Calu3 (cell line): Measurements from ENCODE around the gene WNK2. TPM values are rescaled to one million over a fixed set of nuclear protein-coding genes. Genes with fewer than 3 reads are reported as not detected.

Source experiments
- BruUV-seq: library from RNA; stranded (reverse); fragments of 400-500 nt; replicated peaks from 2 replicates; lab custom pipeline; 2021; lab: Mats Ljungman, UMichigan
- CTCF ChIA-PET: fragments of 300-600 bp; sonication (Branson Sonifier 250); formaldehyde crosslinking; loops from one replicate; lab custom pipeline; 2022; ENCODE audit warnings: antibody characterized with exemption; lab: Charles Lee
- DNase-seq: peaks from one replicate; pipeline ENCODE4 v3.0.0; 2022
- H3K27ac Mint-ChIP-seq: one replicate; pipeline ENCODE4 v1.8.0; 2022; ENCODE audit warnings: mixed read lengths; ENCODE audit not compliant: unreplicated experiment
- H3K27me3 Mint-ChIP-seq: one replicate; pipeline ENCODE4 v1.8.0; 2022; ENCODE audit warnings: mixed read lengths; ENCODE audit not compliant: unreplicated experiment
- H3K36me3 Mint-ChIP-seq: one replicate; pipeline ENCODE4 v1.8.0; 2022; ENCODE audit warnings: mild to moderate bottlenecking, moderate library complexity, mixed read lengths; ENCODE audit not compliant: insufficient read depth, unreplicated experiment
- H3K4me1 Mint-ChIP-seq: one replicate; pipeline ENCODE4 v1.8.0; 2022; ENCODE audit warnings: mild to moderate bottlenecking, low read depth, mixed read lengths; ENCODE audit not compliant: unreplicated experiment
- H3K4me3 Mint-ChIP-seq: one replicate; pipeline ENCODE4 v1.8.0; 2022; ENCODE audit warnings: mild to moderate bottlenecking, low read depth, moderate library complexity, mixed read lengths; ENCODE audit not compliant: unreplicated experiment
- H3K9me3 Mint-ChIP-seq: one replicate; pipeline ENCODE4 v1.8.0; 2022; ENCODE audit warnings: low read depth, mixed read lengths; ENCODE audit not compliant: unreplicated experiment
- CTCF ChIP-seq: fragments of 200-600 bp; IDR thresholded peaks from one replicate; pipeline ENCODE4 v1.8.0; 2022; ENCODE audit warnings: antibody characterized with exemption; ENCODE audit not compliant: unreplicated experiment
- intact Hi-C: fragments of 100-400 bp; cut with micrococcal nuclease; formaldehyde crosslinking; loops from one replicate; pipeline ENCODE4 v1.10.0; 2022; ENCODE audit not compliant: unreplicated experiment
- total RNA-seq: library from RNA; stranded (reverse); gene quantifications from 2 replicates; pipeline ENCODE4 v1.2.3, GENCODE V29; 2022

WNK2 gene
- total RNA-seq, 1 experiment from 2014 or later: 85.7 TPM

GRCh38 chr9:93177676-93178075 is 6.3 kb upstream of the WNK2 start:
- intact Hi-C loops: no loop called here
- Mint-ChIP-seq H3K27me3 (no peaks in the 10 kb centered on the region), H3K4me3 (no peak overlapping the region), H3K27ac (no peak overlapping the region), H3K9me3 (no peaks in the 10 kb centered on the region), H3K4me1 (no peaks in the 10 kb centered on the region), H3K36me3 (no peaks in the 10 kb centered on the region)
- no peak for DNase-seq
- no TSS peak for BruUV-seq
- CTCF ChIA-PET: no interaction called here
- no peak for TF ChIP-seq CTCF

- H3K27ac Mint-ChIP-seq: no peak overlapping the region
- no peaks in the 10 kb centered on the region for H3K9me3 Mint-ChIP-seq
- no peaks in the 10 kb centered on the region for H3K4me1 Mint-ChIP-seq
- H3K4me3 Mint-ChIP-seq: no peak overlapping the region
- CTCF ChIA-PET: no interaction called here
- H3K36me3 Mint-ChIP-seq: peaks cover under 1% of the 10 kb centered on the region
- no TSS peak for BruUV-seq
- no peaks in the 10 kb centered on the region for H3K27me3 Mint-ChIP-seq
- DNase-seq: no peak
- intact Hi-C loops: no loop called here
- no peak for TF ChIP-seq CTCF
Measured at GRCh38 chr9:93178851-93179786, 4.8 kb upstream of the WNK2 start.

- no peak for DNase-seq
- H3K4me3 Mint-ChIP-seq: no peak overlapping the region
- no peaks in the 10 kb centered on the region for H3K27me3 Mint-ChIP-seq
- intact Hi-C loops: no loop called here
- TF ChIP-seq CTCF: no peak
- peaks cover 13% of the 10 kb centered on the region for H3K36me3 Mint-ChIP-seq
- H3K9me3 Mint-ChIP-seq: no peaks in the 10 kb centered on the region
- no TSS peak for BruUV-seq
- no peaks in the 10 kb centered on the region for H3K4me1 Mint-ChIP-seq
- H3K27ac Mint-ChIP-seq: peak overlapping the region; percentile 22
- CTCF ChIA-PET: no interaction called here
Measured at GRCh38 chr9:93180938-93181337, 3.0 kb upstream of the WNK2 start.

GRCh38 chr9:93181672-93182435 is 2.1 kb upstream of the WNK2 start:
- peaks cover 7% of the 10 kb centered on the region for H3K4me1 Mint-ChIP-seq
- no peaks in the 10 kb centered on the region for H3K9me3 Mint-ChIP-seq
- DNase-seq: no peak
- no peak for TF ChIP-seq CTCF
- no peak overlapping the region for H3K4me3 Mint-ChIP-seq
- peaks cover 21% of the 10 kb centered on the region for H3K36me3 Mint-ChIP-seq
- no peaks in the 10 kb centered on the region for H3K27me3 Mint-ChIP-seq
- BruUV-seq: no TSS peak
- intact Hi-C loops: no loop called here
- H3K27ac Mint-ChIP-seq: no peak overlapping the region
- CTCF ChIA-PET: no interaction called here
